Fibroblast of lung (primary cell): ENCODE results near the gene FER. TPM values are rescaled to one million over a fixed set of nuclear protein-coding genes. Genes with fewer than 3 reads are reported as not detected.

Experiments used
- DNase-seq, 2 donors: peaks; one replicate each; pipeline versions ENCODE4 v3.0.0 to v3.0.0-alpha.2; 2010; ENCODE audit warnings: low read depth in 2 of 2
- H2AFZ ChIP-seq: 2 replicates; pipeline ENCODE4 v1.5.1; 2012; ENCODE audit warnings: low read length, control low read depth, inconsistent platforms
- H3K27ac ChIP-seq: 2 replicates; pipeline ENCODE4 v1.5.1; 2011; ENCODE audit warnings: low read length, control low read depth; ENCODE audit not compliant: insufficient read depth
- H3K27me3 ChIP-seq: 2 replicates; pipeline ENCODE4 v1.5.1; 2011; ENCODE audit warnings: mild to moderate bottlenecking, low read length; ENCODE audit not compliant: control insufficient read depth, insufficient read depth
- H3K36me3 ChIP-seq: 2 replicates; pipeline ENCODE4 v1.5.1; 2011; ENCODE audit warnings: low read length; ENCODE audit not compliant: control insufficient read depth, insufficient read depth
- H3K4me1 ChIP-seq: 2 replicates; pipeline ENCODE4 v1.5.1; 2011; ENCODE audit warnings: low read length; ENCODE audit not compliant: control insufficient read depth, insufficient read depth; ENCODE audit errors: extremely low read depth
- H3K4me2 ChIP-seq: 2 replicates; pipeline ENCODE4 v1.5.1; 2011; ENCODE audit warnings: low read length, control low read depth; ENCODE audit not compliant: insufficient read depth; ENCODE audit errors: extremely low read depth
- H3K4me3 ChIP-seq, 4 experiments: fragments of 200-600 bp in 1 of 4; sonication (generic) in 1 of 4; replicated peaks in 1 of 4; 2 replicates each; pipeline ENCODE4 v1.5.1; 2011 to 2016; ENCODE audit warnings: low read length in 4 of 4, low read depth in 3 of 4, mild to moderate bottlenecking in 3 of 4, control low read depth in 2 of 4, inconsistent platforms in 1 of 4, mixed read lengths in 1 of 4; ENCODE audit not compliant: insufficient read depth in 1 of 4; ENCODE audit errors: control extremely low read depth in 1 of 4
- H3K79me2 ChIP-seq: 2 replicates; pipeline ENCODE4 v1.5.1; 2012; ENCODE audit warnings: mild to moderate bottlenecking, low read length, inconsistent platforms; ENCODE audit not compliant: control insufficient read depth, insufficient read depth
- H3K9ac ChIP-seq: 2 replicates; pipeline ENCODE4 v1.5.1; 2011; ENCODE audit warnings: mild to moderate bottlenecking, low read length, control low read depth; ENCODE audit not compliant: insufficient read depth
- H3K9me3 ChIP-seq: 2 replicates; pipeline ENCODE4 v1.5.1; 2012; ENCODE audit warnings: low read depth, low read length; ENCODE audit not compliant: control insufficient read depth, insufficient read depth
- H4K20me1 ChIP-seq: 2 replicates; pipeline ENCODE4 v1.5.1; 2011; ENCODE audit warnings: low read length; ENCODE audit not compliant: control insufficient read depth, insufficient read depth; ENCODE audit errors: extremely low read depth
- EZH2 ChIP-seq: IDR thresholded peaks from 2 replicates; pipeline ENCODE4 v1.5.1; 2012; ENCODE audit warnings: low read length, control low read depth, mild to moderate bottlenecking; ENCODE audit errors: missing control alignments
- polyA plus RNA-seq, 2 donors: library from polyadenylated mRNA; depleted of rRNA in 1 of 2; stranded (reverse) in 1 of 2; unstranded in 1 of 2; fragments of >200 nt; gene quantifications; 2 replicates each; pipeline ENCODE4 v1.2.1, GENCODE V29; 2011 to 2012; ENCODE audit warnings: missing spikeins in 1 of 2
- total RNA-seq: library from RNA; depleted of rRNA; stranded (reverse); fragments of >200 nt; gene quantifications from 2 replicates; pipeline ENCODE4 v1.2.1, GENCODE V29; 2014
- TF ChIP-seq, protein P1 (sequence below), 2 donors: IDR thresholded peaks in 1 of 2; conservative IDR thresholded peaks in 1 of 2; 1 replicate in 1 of 2; 2 replicates in 1 of 2; pipeline ENCODE4 v1.5.1; 2011 to 2012; ENCODE audit warnings: low read length in 2 of 2, control low read depth in 1 of 2, inconsistent platforms in 1 of 2, low read depth in 1 of 2, mild to moderate bottlenecking in 1 of 2

The FER gene
- total and polyA plus RNA-seq, 2 donors (not counting 1 experiment from before 2014, with no cell fraction given): 12.2 to 21.3 TPM

DNA sequence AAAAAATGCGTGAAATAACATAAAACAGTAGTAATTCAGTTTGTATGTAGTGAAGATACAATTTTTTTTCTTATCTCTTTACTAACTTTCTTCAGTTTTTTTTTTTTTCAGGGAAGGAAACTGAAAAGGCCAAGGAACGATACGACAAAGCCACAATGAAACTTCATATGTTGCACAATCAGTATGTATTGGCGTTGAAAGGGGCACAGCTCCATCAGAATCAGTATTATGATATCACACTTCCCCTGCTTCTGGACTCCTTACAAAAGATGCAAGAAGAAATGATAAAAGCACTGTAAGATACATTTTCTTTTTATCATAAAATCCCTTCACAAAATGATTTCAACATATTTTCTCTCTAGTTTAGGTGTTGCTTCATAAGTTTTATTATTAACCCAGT is 120.0 kb downstream of the FER start:
- H3K79me2 ChIP-seq: no peaks in the 10 kb centered on the region
- TF ChIP-seq, protein P1, sequence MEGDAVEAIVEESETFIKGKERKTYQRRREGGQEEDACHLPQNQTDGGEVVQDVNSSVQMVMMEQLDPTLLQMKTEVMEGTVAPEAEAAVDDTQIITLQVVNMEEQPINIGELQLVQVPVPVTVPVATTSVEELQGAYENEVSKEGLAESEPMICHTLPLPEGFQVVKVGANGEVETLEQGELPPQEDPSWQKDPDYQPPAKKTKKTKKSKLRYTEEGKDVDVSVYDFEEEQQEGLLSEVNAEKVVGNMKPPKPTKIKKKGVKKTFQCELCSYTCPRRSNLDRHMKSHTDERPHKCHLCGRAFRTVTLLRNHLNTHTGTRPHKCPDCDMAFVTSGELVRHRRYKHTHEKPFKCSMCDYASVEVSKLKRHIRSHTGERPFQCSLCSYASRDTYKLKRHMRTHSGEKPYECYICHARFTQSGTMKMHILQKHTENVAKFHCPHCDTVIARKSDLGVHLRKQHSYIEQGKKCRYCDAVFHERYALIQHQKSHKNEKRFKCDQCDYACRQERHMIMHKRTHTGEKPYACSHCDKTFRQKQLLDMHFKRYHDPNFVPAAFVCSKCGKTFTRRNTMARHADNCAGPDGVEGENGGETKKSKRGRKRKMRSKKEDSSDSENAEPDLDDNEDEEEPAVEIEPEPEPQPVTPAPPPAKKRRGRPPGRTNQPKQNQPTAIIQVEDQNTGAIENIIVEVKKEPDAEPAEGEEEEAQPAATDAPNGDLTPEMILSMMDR (conservative IDR thresholded peaks at IDR 0.05 in 1 of 2, IDR thresholded peaks at IDR 0.05 in 1 of 2; ENCODE audit: low read depth in 1 of 2, low read length in 2 of 2): no peak
- TF ChIP-seq EZH2: no peak
- no peak overlapping the region for H3K4me2 ChIP-seq
- no peaks in the 10 kb centered on the region for H3K9me3 ChIP-seq
- H4K20me1 ChIP-seq: no peaks in the 10 kb centered on the region
- H3K27ac ChIP-seq: no peak overlapping the region
- H2AFZ ChIP-seq: no peak overlapping the region
- no peak overlapping the region for H3K4me3 ChIP-seq
- no peaks in the 10 kb centered on the region for H3K36me3 ChIP-seq
- H3K4me1 ChIP-seq: no peaks in the 10 kb centered on the region
- no peaks in the 10 kb centered on the region for H3K27me3 ChIP-seq
- no peak overlapping the region for H3K9ac ChIP-seq
- no peak for DNase-seq

DNA sequence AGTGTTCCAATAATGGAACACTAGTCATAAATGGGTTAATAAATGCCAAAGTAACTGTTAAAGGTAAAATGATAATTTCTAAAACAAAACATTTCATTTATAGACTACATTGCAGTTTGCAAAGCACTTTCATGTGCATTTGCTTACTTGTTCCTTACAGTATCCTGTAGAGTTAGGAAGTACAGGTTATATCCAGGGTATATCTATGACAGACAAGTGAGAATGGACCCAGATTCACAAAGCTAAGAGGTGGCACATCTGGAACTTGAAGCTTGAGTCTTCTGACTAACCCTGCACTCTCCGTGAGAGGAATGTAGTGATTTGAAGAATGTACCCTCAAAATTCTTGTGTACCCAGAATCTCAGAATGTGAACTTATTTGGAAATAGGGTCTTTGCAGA is 121.4 kb downstream of the FER start:
- Histone ChIP-seq H4K20me1 (no peaks in the 10 kb centered on the region), H3K4me1 (no peaks in the 10 kb centered on the region), H3K79me2 (no peaks in the 10 kb centered on the region), H3K36me3 (no peaks in the 10 kb centered on the region), H3K4me2 (no peak overlapping the region), H2AFZ (no peak overlapping the region), H3K4me3 (no peak overlapping the region), H3K9ac (no peak overlapping the region), H3K27ac (no peak overlapping the region), H3K27me3 (no peaks in the 10 kb centered on the region), H3K9me3 (no peaks in the 10 kb centered on the region)
- no peak for TF ChIP-seq EZH2
- TF ChIP-seq, protein P1 (conservative IDR thresholded peaks at IDR 0.05 in 1 of 2, IDR thresholded peaks at IDR 0.05 in 1 of 2; ENCODE audit: low read depth in 1 of 2, low read length in 2 of 2): no peak
- DNase-seq: no peak

DNA sequence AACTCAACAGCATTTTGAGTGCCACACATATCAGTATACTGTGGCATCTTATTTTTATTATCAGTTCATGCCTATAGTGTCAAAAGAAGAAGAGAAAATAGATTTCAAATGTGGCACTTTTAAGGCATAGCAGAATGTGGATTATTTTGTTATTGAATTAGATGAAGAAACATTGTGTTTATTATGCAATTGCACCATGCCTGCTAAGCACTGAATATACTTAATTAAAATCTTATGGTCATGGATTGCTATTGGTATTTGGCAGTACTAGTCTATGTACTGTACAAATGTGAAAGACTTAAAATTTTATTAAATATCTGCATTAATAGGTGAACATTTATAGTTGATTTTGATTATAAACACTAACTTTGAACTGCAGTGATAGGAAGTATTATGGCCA is 128.8 kb downstream of the FER start:
- DNase-seq: no peak

More for the DNA sequence above, 128.8 kb downstream of the FER start:
- no peaks in the 10 kb centered on the region for H4K20me1 ChIP-seq
- no peak overlapping the region for H3K4me2 ChIP-seq
- no peaks in the 10 kb centered on the region for H3K79me2 ChIP-seq
- no peak overlapping the region for H3K4me3 ChIP-seq
- H3K9me3 ChIP-seq: no peaks in the 10 kb centered on the region
- H2AFZ ChIP-seq: no peak overlapping the region
- H3K36me3 ChIP-seq: no peaks in the 10 kb centered on the region
- no peaks in the 10 kb centered on the region for H3K27me3 ChIP-seq
- no peaks in the 10 kb centered on the region for H3K4me1 ChIP-seq
- H3K27ac ChIP-seq: no peak overlapping the region
- TF ChIP-seq, protein P1 (conservative IDR thresholded peaks at IDR 0.05 in 1 of 2, IDR thresholded peaks at IDR 0.05 in 1 of 2; ENCODE audit: low read depth in 1 of 2, low read length in 2 of 2): no peak
- TF ChIP-seq EZH2: no peak
- H3K9ac ChIP-seq: no peak overlapping the region
